K562 (cell line): ENCODE data around the gene ZFP57. TPM values are rescaled to one million over a fixed set of nuclear protein-coding genes. Genes with fewer than 3 reads are reported as not detected.

Experiments used
- ATAC-seq: fragments of 200-7000 bp; cut with Tn5 transposase; 3 replicates; pipeline ENCODE4 v1.9.1; 2020; ENCODE audit warnings: moderate library complexity
- BruUV-seq: library from RNA; stranded (reverse); fragments of 400-500 nt; replicated peaks from 2 replicates; lab custom pipeline; 2021; lab: Mats Ljungman, UMichigan
- CTCF ChIA-PET: fragments of 300-600 bp; formaldehyde crosslinking; extraction: SDS; loops from one replicate; lab custom pipeline; 2021; ENCODE audit warnings: low intra/inter-chr PET ratio; lab: Yijun Ruan, JAX
- POLR2A ChIA-PET: fragments of 300-600, 350-650 bp; sonication (Branson Sonifier 250); formaldehyde crosslinking; extraction: SDS; loops from one replicate; lab custom pipeline; 2021; ENCODE audit warnings: antibody characterized with exemption, inconsistent platforms; lab: Yijun Ruan, JAX
- DNase-seq, 4 experiments: peaks; one replicate each; pipeline versions ENCODE4 v3.0.0 to v3.0.0-alpha.2; 2011 to 2018; ENCODE audit warnings: low spot score in 3 of 4, mixed read lengths in 3 of 4; ENCODE audit errors: extremely low read depth in 1 of 4
- FAIRE-seq: peaks from 2 replicates; lab custom pipeline; 2011; peaks lifted over from hg19 to GRCh38; lab: Jason Lieb, UNC
- H2AFZ ChIP-seq: 2 replicates; pipeline ENCODE4 v1.6.0; 2011; ENCODE audit warnings: low read depth, low read length, control low read depth, inconsistent platforms
- H3K27ac ChIP-seq: fragments of 200-600 bp; 3 replicates; pipeline ENCODE4 v1.8.0; 2011; ENCODE audit warnings: low read depth, mild to moderate bottlenecking, control low read depth, inconsistent platforms, low read length, moderate library complexity, mixed read lengths; ENCODE audit errors: extremely low read depth
- H3K27me3 ChIP-seq, 2 experiments: fragments of 300-600 bp in 1 of 2; 2 replicates in 1 of 2; 3 replicates in 1 of 2; pipeline versions ENCODE4 v1.6.0 to v1.8.0; 2011; ENCODE audit warnings: inconsistent platforms in 2 of 2, low read length in 2 of 2, mild to moderate bottlenecking in 1 of 2, mixed read lengths in 1 of 2, moderate library complexity in 1 of 2; ENCODE audit not compliant: control insufficient read depth in 2 of 2, insufficient read depth in 2 of 2
- H3K36me3 ChIP-seq: fragments of 300-600 bp; 3 replicates; pipeline ENCODE4 v1.8.0; 2011; ENCODE audit warnings: mild to moderate bottlenecking, low read length, inconsistent platforms; ENCODE audit not compliant: control insufficient read depth, insufficient read depth
- H3K4me1 ChIP-seq, 2 experiments: fragments of 200-600 bp in 1 of 2; replicated peaks in 1 of 2; 2 replicates in 1 of 2; 3 replicates in 1 of 2; pipeline versions ENCODE4 v1.5.1 to v1.8.0; 2011; ENCODE audit warnings: inconsistent platforms in 2 of 2, low read length in 2 of 2, mild to moderate bottlenecking in 1 of 2, mixed read lengths in 1 of 2, moderate library complexity in 1 of 2; ENCODE audit not compliant: control insufficient read depth in 2 of 2, insufficient read depth in 2 of 2
- H3K4me2 ChIP-seq: 2 replicates; pipeline ENCODE4 v1.6.1; 2011; ENCODE audit warnings: low read length, control low read depth, inconsistent platforms, mixed read lengths; ENCODE audit not compliant: insufficient read depth
- H3K4me3 ChIP-seq: fragments of 200-600 bp; sonication (generic), shearing (Covaris generic); 2 replicates; pipeline ENCODE4 v1.5.1; 2016; ENCODE audit warnings: control low read depth, inconsistent platforms
- H3K79me2 ChIP-seq: fragments of 200-600 bp; 3 replicates; pipeline ENCODE4 v1.8.0; 2011; ENCODE audit warnings: low read length, inconsistent platforms; ENCODE audit not compliant: control insufficient read depth, insufficient read depth
- H3K9ac ChIP-seq, 2 experiments: 2 replicates each; pipeline versions ENCODE4 v1.6.0 to v1.6.1; 2011; ENCODE audit warnings: low read depth in 2 of 2, low read length in 2 of 2, control low read depth in 1 of 2, inconsistent platforms in 1 of 2, mild to moderate bottlenecking in 1 of 2, mixed read lengths in 1 of 2; ENCODE audit not compliant: insufficient read depth in 1 of 2
- H3K9me1 ChIP-seq: one replicate; pipeline ENCODE4 v1.6.0; 2011; ENCODE audit warnings: inconsistent platforms, mild to moderate bottlenecking, low read length, moderate library complexity; ENCODE audit not compliant: control insufficient read depth, insufficient read depth
- H3K9me3 ChIP-seq: replicated peaks from 2 replicates; pipeline ENCODE4 v1.5.1; 2011; ENCODE audit warnings: low read depth, low read length, inconsistent platforms; ENCODE audit not compliant: control insufficient read depth, insufficient read depth
- H4K20me1 ChIP-seq: replicated peaks from 2 replicates; pipeline ENCODE4 v1.6.1; 2011; ENCODE audit warnings: low read length, inconsistent platforms, mixed read lengths; ENCODE audit not compliant: control insufficient read depth, insufficient read depth
- ARNT ChIP-seq, 2 experiments: fragments of 450-650 bp; IDR thresholded peaks; 2 replicates each; pipeline ENCODE4 v1.6.1; 2016; ENCODE audit warnings: mild to moderate bottlenecking in 1 of 2
- BRCA1 ChIP-seq, 2 experiments: fragments of 450-650 bp in 1 of 2; sonication (generic) in 1 of 2; formaldehyde crosslinking in 1 of 2; IDR thresholded peaks; 2 replicates each; pipeline versions ENCODE4 v1.5.0 to v1.6.1; 2017 to 2020; ENCODE audit warnings: mild to moderate bottlenecking in 1 of 2, missing genetic modification reagents in 1 of 2
- DIDO1 ChIP-seq: fragments of 450-650 bp; IDR thresholded peaks from 2 replicates; pipeline ENCODE4 v1.6.1; 2016; ENCODE audit warnings: low read depth, missing biosample characterization, missing genetic modification characterization
- MAFG ChIP-seq: fragments of 450-650 bp; conservative IDR thresholded peaks from 2 replicates; pipeline ENCODE4 v1.6.1; 2016; ENCODE audit warnings: missing genetic modification characterization, missing compliant biosample characterization
- MEF2A ChIP-seq: IDR thresholded peaks from 2 replicates; pipeline ENCODE4 v1.6.1; 2011; ENCODE audit warnings: low read depth, mild to moderate bottlenecking, low read length, moderate library complexity; ENCODE audit not compliant: control insufficient read depth
- MEF2D ChIP-seq: conservative IDR thresholded peaks from 2 replicates; pipeline ENCODE4 v1.6.1; 2016; ENCODE audit warnings: low read depth, missing genetic modification characterization, missing compliant biosample characterization
- NFIC ChIP-seq: fragments of 450-650 bp; IDR thresholded peaks from 2 replicates; pipeline ENCODE4 v1.6.1; 2017; ENCODE audit warnings: mild to moderate bottlenecking, inconsistent platforms
- NFIX ChIP-seq: fragments of 250-450 bp; sonication (Bioruptor Pico); IDR thresholded peaks from 2 replicates; pipeline ENCODE4 v1.4.0; 2020; ENCODE audit warnings: low read depth, mild to moderate bottlenecking, moderate library complexity
- RFX1 ChIP-seq: fragments of 450-650 bp; IDR thresholded peaks from 2 replicates; pipeline ENCODE4 v1.6.1; 2016; ENCODE audit warnings: mild to moderate bottlenecking, moderate library complexity
- SMAD1 ChIP-seq: fragments of 150-350 bp; IDR thresholded peaks from 2 replicates; pipeline ENCODE4 v1.6.1; 2014; ENCODE audit warnings: low read length, low read depth; ENCODE audit not compliant: partially characterized antibody
- ZFX ChIP-seq: sonication (generic); formaldehyde crosslinking; IDR thresholded peaks from 2 replicates; pipeline ENCODE4 v1.8.0; 2022; ENCODE audit warnings: mild to moderate bottlenecking, missing genetic modification reagents, moderate library complexity
- ZNF408 ChIP-seq: fragments of 250-450 bp; sonication (Bioruptor Pico); IDR thresholded peaks from 2 replicates; pipeline ENCODE4 v1.4.0; 2020; ENCODE audit warnings: low read depth, mild to moderate bottlenecking, moderate library complexity
- ZNF780A ChIP-seq: fragments of 250-450 bp; sonication (Bioruptor Pico); IDR thresholded peaks from 2 replicates; pipeline ENCODE4 v1.5.0; 2021; ENCODE audit warnings: mild to moderate bottlenecking
- WGBS: fragments of 100-300 bp; shearing (Covaris generic); methylation state at CpG from one replicate; pipeline ENCODE4 v1.1.6; 2016; ENCODE audit warnings: low coverage, mixed read lengths; ENCODE audit not compliant: insufficient coverage; ENCODE audit errors: missing lambda C conversion rate; 5-methylcytosine and 5-hydroxymethylcytosine counted together
- in situ Hi-C: fragments of 300-500 bp; cut with MboI; formaldehyde crosslinking; loops from 4 replicates; pipeline ENCODE4 v1.15.0; 2018; ENCODE audit warnings: inconsistent platforms, mixed read lengths
- intact Hi-C: fragments of 100-400 bp; cut with micrococcal nuclease; formaldehyde crosslinking; loops from 2 replicates; pipeline ENCODE4 v1.14.2; 2022
- polyA plus RNA-seq, 8 experiments: library from polyadenylated mRNA; depleted of rRNA in 4 of 8; stranded (reverse) in 5 of 8; unstranded in 3 of 8; fragments of >200 nt; fragmentation: Nextera tagmentation in 2 of 8; fragmentation: Illumina TruSeq in 1 of 8; extraction: Ambion mirVana in 2 of 8; extraction: Trizol in 1 of 8; gene quantifications; 2 replicates each; pipeline versions ENCODE4 v1.2.1 to v1.2.3, GENCODE V29; 2011 to 2014; ENCODE audit warnings: inconsistent platforms in 1 of 8, missing spikeins in 1 of 8
- total RNA-seq, 7 experiments: library from RNA; depleted of rRNA in 6 of 7; stranded (reverse); fragments of >200 nt in 6 of 7; fragmentation: Illumina TruSeq in 2 of 7; extraction: Trizol in 2 of 7; gene quantifications; 2 replicates each; pipeline versions ENCODE4 v1.2.1 to v1.2.3, GENCODE V29; 2011 to 2021; ENCODE audit warnings: low replicate concordance in 1 of 7
- TF ChIP-seq, protein P1 (sequence below), 2 experiments: fragments of 450-650 bp; conservative IDR thresholded peaks; 2 replicates each; pipeline ENCODE4 v1.6.1; 2017; ENCODE audit warnings: mild to moderate bottlenecking in 2 of 2, moderate library complexity in 2 of 2

Gene ZFP57
- total and polyA plus RNA-seq, 9 of the 15 experiments (the other 6 are each of a cell fraction or from before 2014, with no cell fraction given), result 0.04 to 0.28 (median 0.13) TPM

GRCh38 chr6:29656798-29657197, 24.2 kb downstream of the ZFP57 start, which contains the start of gene MOG:
TSS of gene MOG (plus strand) at chr6:29657092. CDS start at chr6:29657210, 118 bp downstream.
- H2AFZ ChIP-seq, result no peak within 1 kb of the TSS
- intact Hi-C loops, result no loop called here
- no peak within 1 kb of the TSS for H3K9ac ChIP-seq
- H3K27ac ChIP-seq, result no peak within 1 kb of the TSS
- in situ Hi-C loops, result no loop called here
- no peaks in the 10 kb centered on the region for H4K20me1 ChIP-seq
- H3K4me1 ChIP-seq, result no peaks in the 10 kb centered on the region
- H3K9me1 ChIP-seq, result no peaks in the 10 kb centered on the region
- DNase-seq, result peak in 1 of 4 experiments; percentile 5
- FAIRE-seq, result no peak
- WGBS, result 0% methylated on average over 4 of the region's 4 CpGs
- H3K79me2 ChIP-seq, result no peaks in the 10 kb centered on the region
- BruUV-seq, result no TSS peak
- H3K4me3 ChIP-seq, result no peak within 1 kb of the TSS
- H3K9me3 ChIP-seq, result no peaks in the 10 kb centered on the region
- H3K4me2 ChIP-seq, result no peak within 1 kb of the TSS
- ChIA-PET POLR2A (interaction anchor here (0.7 kb wide), 3 partner anchors 25 to 562 kb away, joined by 3 to 5 read pairs (median 3); no protein-coding TSS in a partner anchor), CTCF (no interaction called here)
- no peaks in the 10 kb centered on the region for H3K36me3 ChIP-seq
- peaks cover 40 to 60% of the 10 kb centered on the region in 2 experiments for H3K27me3 ChIP-seq
- ATAC-seq, result no peak
- TF ChIP-seq NFIX (CRISPR knock-in tag), result no peak
- TF ChIP-seq NFIC, result no peak
- no peak for TF ChIP-seq DIDO1 (tag)

DNA sequence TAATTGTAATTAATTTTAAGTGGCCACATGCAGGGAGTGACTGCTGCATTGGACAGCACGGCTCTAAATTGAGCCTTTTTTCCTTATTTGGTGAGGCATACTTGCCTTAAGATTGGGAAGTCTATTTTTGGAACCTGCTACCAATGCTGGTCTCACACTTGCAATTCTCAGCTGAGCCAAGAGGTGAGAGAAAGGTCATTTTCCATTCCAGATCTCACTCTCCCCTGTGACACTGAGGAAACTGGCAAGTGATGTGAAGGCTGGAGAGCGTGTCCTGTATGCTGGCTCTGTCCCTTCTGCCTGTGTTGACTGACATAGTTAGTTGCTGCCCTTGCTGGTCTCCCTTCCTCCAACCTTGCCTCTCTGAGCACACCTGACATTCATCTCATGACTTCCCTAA, 24.8 kb downstream of the ZFP57 start:
- ChIA-PET POLR2A (interaction anchor here (0.7 kb wide), 2 partner anchors 25 to 561 kb away, joined by 3 read pairs; no protein-coding TSS in a partner anchor), CTCF (no interaction called here)
- Histone ChIP-seq H3K27me3 (peaks cover 35 to 55% of the 10 kb centered on the region in 2 experiments), H3K9me3 (no peaks in the 10 kb centered on the region), H3K9me1 (no peaks in the 10 kb centered on the region), H3K79me2 (no peaks in the 10 kb centered on the region), H3K4me3 (no peak overlapping the region), H3K4me1 (no peaks in the 10 kb centered on the region), H3K4me2 (no peak overlapping the region), H3K36me3 (no peaks in the 10 kb centered on the region), H2AFZ (no peak overlapping the region), H3K9ac (no peak overlapping the region), H3K27ac (no peak overlapping the region), H4K20me1 (no peaks in the 10 kb centered on the region)
- intact Hi-C loops, result no loop called here
- TF ChIP-seq BRCA1 (IDR thresholded peaks at IDR 0.05), result no peak
- TF ChIP-seq BRCA1 (CRISPR knock-in tag; IDR thresholded peaks at IDR 0.05), result no peak
- TF ChIP-seq ZNF780A, result no peak
- no peak for TF ChIP-seq ZNF408
- no peak for TF ChIP-seq ARNT (IDR thresholded peaks at IDR 0.05)
- TF ChIP-seq MEF2D (tag), result 0 out of 2 replicates have a peak, but pooled peaks have one; percentile 54
- no peak for TF ChIP-seq ZFX (CRISPR knock-in tag)
- TF ChIP-seq MAFG (tag), result no peak
- TF ChIP-seq MEF2A, result peak; percentile 17; the same call in 1 of the 2 replicates
- TF ChIP-seq, protein P1, sequence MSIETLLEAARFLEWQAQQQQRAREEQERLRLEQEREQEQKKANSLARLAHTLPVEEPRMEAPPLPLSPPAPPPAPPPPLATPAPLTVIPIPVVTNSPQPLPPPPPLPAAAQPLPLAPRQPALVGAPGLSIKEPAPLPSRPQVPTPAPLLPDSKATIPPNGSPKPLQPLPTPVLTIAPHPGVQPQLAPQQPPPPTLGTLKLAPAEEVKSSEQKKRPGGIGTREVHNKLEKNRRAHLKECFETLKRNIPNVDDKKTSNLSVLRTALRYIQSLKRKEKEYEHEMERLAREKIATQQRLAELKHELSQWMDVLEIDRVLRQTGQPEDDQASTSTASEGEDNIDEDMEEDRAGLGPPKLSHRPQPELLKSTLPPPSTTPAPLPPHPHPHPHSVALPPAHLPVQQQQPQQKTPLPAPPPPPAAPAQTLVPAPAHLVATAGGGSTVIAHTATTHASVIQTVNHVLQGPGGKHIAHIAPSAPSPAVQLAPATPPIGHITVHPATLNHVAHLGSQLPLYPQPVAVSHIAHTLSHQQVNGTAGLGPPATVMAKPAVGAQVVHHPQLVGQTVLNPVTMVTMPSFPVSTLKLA (conservative IDR thresholded peaks at IDR 0.05), result no peak
- no peak for TF ChIP-seq SMAD1
- TF ChIP-seq RFX1, result no peak
- FAIRE-seq (no peak), DNase-seq (no peak), ATAC-seq (no peak)
- WGBS, result 0% methylated on average over 2 of the region's 2 CpGs
- in situ Hi-C loops, result no loop called here
- BruUV-seq, result no TSS peak
